GM18507 (cell line): ENCODE data around the gene ZBTB7C.

Experiments
- DNase-seq: peaks from one replicate; pipeline ENCODE4 v3.0.0; 2011; ENCODE audit warnings: low read depth; ENCODE audit not compliant: insufficient read length; ENCODE audit errors: extremely low spot score
- FAIRE-seq: peaks from 2 replicates; lab custom pipeline; 2011; peaks lifted over from hg19 to GRCh38; lab: Jason Lieb, UNC

Gene ZBTB7C

DNA sequence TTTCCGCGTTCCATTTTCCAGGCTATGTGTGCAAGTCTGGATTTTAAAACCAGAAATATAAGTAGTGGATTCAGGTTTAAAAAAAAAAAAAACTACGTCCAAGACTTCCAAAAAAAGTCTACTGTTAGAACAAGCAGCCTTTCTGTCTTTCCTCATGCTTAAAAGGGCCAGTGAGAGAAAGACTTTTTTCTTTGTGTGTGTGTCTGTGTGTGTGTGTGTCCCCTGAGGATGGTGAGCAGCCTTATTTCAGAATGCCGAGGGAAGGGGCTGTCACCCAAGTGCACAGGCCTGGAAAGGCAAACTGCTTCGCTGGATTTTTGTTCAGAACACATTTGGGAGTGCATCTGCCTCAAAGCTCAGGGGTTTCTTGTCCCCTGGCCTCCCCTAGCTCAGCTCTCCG, 98.8 kb downstream of the ZBTB7C start:
- FAIRE-seq (no peak), DNase-seq (no peak)

- no peak for FAIRE-seq
- DNase-seq: no peak
Observed at GRCh38 chr18:48308755-48309575, 100.2 kb downstream of the ZBTB7C start.

DNA sequence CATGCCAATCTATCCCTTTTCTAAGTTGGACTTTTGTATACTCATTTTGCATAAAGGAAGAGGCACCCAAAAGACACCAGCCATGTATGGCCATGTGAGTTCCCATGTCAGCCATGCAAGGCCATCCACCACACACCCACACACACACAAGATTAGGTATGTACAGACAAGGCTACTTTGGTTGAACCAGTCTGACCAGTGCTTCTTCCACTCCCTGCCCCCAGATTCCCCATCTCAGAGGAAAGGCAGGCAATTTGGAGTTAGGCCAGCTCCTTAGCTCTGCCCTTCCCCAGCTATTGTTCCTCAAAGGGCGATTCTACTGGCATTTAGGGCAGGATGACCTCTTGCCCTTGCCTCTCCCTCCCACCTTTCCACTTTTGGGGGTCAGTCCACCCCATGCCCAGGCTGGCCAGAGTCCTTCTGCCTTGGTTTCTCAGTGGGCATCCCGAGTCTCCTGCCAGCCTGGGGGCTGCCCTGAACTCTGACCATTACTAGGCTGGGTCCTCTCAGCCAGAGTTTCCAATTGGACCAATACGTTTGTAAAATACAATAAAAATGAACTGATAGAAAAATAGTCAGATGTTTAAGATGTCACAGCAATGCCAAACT, 101.1 kb downstream of the ZBTB7C start:
- no peak for DNase-seq
- FAIRE-seq: no peak

- DNase-seq (no peak), FAIRE-seq (no peak)
Observed at GRCh38 chr18:48306838-48307237, 102.3 kb downstream of the ZBTB7C start.

- no peak for DNase-seq
- FAIRE-seq: no peak
Observed at GRCh38 chr18:48304906-48305693, 104.1 kb downstream of the ZBTB7C start.

DNA sequence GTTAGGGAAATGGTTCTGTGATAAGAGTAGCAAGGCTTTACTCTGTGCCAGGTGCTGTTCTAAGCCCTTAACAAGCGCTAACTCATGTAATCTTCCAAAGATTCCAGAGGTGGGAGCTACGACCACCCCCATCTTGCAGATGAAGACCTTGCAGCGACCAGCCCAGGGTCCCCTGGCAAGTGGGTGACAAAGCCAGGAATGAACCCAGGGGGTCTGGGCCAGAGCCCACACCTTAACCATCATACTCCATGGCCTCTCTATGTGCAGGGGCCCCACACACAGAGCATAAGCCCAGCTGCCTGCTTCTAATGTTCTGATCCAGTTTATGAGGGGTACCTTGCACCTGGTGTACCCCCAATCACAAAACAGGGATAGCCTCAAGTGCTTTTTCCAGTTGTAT, 105.3 kb downstream of the ZBTB7C start:
- FAIRE-seq (no peak), DNase-seq (no peak)

DNA sequence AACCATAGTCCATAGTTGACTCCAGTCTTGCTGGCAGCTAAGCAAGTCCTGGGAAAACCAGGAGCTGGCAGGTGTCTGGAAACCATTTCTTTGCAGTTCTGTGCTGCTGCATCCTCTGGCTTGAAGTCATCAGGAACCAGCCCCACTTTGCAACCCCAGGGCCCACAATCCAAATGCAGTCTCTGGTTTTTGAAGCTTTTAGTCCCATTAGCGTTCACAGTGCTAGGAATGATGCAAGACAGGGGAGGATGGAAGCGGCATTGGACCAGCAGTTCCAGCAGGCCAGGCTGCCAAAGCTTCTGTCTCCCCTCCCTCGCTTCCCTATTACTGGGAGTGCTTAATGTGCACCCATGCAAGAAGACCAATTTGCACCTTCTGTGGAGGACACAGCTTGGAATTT, 106.4 kb downstream of the ZBTB7C start:
- DNase-seq (no peak), FAIRE-seq (no peak)

DNA sequence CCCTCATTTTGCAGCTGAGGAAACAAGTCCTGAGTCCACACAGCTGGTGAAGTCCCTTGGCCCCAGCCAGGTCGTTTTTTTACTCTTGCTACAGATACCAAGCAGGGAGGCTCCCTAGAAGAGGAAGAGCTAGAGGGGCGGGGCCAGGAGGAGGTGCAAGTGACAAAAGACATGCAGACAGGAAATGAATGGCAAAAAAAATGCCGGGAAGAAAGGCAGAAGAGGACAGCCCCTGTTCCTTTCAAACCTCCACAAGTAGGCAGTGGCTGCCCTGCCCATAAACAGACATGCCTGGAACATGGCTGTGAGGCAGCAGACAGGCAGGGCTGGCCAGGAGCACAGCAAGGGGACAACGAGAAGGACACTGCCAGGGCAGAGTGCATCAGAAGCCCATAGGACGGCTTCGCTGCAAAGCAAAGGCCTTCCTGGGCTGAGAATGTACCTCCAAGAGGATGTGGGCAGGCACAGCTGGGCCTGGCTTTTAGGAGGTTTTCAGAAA, 108.7 kb downstream of the ZBTB7C start:
- DNase-seq (no peak), FAIRE-seq (no peak)

GRCh38 chr18:48297139-48297538, 112.0 kb downstream of the ZBTB7C start:
- DNase-seq (no peak), FAIRE-seq (no peak)

DNA sequence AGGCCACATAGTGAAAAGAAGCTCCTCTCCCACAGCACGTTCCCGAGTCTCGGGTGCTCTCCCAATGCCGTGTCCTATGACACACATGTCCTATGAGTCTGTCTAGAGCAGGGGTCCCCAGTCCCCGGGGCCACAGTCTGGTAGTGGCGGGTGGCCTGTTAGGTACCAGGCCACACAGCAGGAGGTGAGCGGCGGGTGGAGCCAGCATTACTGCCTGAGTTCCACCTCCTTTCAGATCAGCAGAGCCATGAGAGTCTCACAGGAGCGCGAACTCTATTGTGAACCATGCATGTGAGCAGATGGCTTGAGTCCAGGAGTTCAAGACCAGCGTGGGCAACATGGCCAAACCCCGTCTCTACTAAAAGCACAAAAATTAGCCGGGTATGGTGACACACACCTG, 112.6 kb downstream of the ZBTB7C start:
- DNase-seq (no peak), FAIRE-seq (no peak)

DNA sequence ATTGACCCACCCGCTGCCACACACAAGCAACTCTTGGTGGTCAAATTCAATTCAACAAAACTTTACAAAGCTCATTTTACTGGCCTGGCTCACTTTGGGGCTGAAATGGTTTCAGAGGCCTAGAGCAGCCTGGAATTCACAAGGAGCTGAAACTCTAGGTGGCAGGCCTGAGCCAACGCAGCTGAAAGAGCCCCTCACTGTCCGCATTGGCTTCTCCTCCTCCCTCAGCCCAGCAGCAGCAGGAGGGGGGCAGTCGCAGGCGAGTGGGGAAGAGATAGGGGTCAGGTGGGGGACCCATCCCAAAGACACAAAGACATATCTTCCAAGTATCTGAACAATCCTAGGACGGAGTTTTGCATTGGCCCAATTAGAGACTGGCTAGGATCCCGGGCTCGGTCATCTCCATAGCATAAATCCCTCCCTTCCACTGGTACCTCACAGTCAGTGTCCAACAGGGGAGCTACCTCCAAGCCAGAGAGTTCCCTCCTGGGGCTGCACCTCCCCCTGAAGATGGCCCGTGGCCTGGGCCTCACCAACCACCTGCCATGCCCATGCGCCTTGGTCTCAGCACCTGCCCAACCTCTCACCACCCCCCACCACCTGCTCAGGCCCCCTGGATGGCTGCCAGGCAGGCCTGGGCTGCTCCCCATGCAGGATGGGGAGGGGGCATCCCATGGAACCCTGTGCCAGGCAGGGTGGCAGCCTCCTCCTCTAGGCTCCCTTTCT, 113.4 kb downstream of the ZBTB7C start:
- DNase-seq (no peak), FAIRE-seq (no peak)

DNA sequence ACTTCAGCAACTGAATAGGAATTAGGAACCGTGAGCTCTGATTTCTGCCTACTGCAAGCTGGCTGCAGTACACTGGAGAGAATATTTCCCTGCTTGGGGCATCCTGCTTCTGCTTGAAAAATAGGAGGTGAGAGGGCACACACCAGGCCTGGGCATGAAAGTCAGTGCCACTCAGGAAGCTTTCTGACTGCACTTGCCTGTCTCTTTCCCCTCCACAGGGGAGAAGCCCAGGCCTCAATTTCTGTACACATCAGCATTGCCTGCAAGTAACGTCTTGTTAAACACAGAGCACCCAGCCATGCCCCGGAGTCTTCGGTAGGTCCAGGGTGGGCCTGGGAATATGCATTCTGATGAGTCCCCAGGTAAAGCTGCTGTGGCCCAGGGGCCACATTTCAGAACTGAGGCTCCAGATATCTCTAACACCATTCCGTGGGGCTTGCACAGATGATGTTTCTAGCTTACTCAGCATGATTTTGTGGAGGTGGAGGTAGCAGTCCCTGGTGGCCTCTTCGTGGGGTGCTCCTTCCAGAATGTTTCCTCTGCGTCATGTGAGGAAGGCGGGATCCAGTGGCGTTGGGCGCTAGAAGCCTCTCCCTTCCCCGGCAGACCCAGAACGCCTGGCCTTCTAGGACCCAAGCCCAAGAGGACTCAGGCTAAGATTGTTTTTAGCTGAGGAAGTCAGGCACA, 114.1 kb downstream of the ZBTB7C start:
- DNase-seq (no peak), FAIRE-seq (no peak)

DNA sequence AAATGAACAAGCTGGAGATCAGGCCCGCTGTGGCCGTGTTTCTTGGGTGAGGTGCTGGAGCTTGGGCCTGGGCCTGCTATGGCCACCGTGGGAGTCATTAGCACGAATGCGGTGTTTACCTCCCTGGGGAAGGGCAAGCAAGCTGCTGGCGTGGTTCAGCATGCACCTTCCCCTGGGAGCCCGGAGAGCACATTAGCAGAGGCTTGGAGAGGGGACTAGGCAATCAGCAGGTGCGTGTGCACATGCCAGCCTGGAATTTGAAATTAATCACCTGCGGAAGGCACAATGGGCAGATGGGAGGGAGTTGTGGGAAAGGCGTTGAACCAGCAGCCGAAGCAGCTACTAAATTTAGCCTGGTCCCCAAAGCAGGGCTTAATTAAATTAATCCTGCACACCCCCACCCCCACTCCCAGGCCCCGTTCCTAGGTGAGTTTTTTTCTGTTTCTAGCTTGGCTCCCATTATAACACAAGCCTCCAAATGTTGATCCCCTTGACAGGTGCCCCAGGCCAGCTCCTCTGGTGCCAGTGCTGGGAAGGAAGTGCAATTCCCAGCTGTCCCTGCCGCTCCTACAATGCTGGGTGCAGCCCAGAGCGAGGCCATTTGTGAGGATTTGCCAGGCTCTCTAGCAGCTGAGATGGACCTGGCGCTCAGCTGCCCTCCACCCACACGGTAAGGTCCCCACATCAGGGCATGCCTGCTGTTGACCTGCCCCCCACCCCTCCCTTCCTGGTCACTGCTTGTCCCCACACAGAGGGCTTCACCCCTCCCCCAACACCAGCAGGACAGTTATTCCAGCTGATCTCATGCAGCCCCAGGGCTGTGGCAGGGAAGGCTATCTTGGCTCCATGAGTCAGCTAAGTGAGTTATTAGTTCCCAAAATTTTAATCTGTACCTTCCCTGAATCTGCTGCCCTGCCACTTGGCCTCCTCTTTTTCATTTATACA, 115.0 kb downstream of the ZBTB7C start:
- FAIRE-seq (no peak), DNase-seq (no peak)

- DNase-seq (no peak), FAIRE-seq (no peak)
Observed at GRCh38 chr18:48292782-48293424, 116.3 kb downstream of the ZBTB7C start.

DNA sequence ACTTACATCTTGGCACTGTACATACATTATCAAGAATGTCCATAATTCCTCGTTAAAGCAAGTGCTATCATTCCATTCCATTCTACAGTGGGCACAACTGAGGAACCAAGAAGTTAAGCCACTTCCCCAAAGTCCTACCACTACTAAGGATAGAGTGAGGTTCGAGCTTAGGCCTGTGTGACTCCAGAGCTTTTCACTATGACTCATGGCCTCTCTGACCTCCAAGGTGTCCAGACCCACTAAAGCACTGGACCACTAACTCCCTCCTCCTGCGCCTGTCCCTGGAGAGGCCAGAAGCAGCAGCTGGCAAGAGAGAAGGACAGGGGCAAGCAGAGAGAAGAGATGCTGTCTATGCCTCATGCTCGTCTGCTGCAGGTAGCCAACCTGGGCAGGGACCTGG, 117.0 kb downstream of the ZBTB7C start:
- DNase-seq: no peak
- FAIRE-seq: no peak

DNA sequence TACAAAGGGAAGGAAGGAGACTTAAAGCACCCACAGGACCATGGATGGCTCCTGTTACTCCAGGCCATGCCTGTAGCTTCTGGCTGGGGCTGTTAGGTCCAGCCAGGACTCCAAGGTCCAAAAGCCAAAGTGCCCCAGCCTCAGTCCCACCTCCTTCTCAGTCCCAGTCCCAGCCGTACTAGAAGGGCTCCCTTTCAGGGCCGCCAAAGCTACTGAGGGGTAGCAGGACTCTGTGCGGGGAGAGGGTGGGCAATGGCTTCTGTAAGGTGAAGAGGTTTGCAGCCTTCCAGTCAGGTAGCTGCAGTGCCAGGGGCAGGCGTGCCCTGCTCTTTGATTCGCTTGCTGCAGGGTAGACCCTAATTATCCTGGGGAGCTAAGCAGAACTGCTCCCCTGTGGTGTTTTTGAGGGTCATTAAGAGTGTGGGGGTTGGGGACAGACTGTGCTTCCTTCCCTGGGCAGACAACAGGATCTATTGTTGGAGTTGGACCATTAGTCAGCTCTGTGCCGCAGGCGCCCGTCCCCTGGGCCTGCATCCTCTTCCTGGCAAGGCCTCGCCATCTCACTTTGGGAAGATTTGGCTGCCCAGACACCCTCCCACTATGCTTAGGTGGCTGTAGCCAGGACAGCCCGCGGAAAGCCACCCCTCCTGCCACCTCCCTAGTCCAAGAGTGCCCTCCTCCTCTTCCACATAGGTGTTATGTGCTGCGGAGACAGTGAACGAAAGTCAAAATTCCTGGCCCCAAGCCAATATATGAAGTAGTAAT, 118.8 kb downstream of the ZBTB7C start:
- no peak for FAIRE-seq
- no peak for DNase-seq

- DNase-seq (no peak), FAIRE-seq (no peak)
Observed at GRCh38 chr18:48284743-48285142, 124.4 kb downstream of the ZBTB7C start.
